Activated T-helper 2 cell treated with anti-CD3 and anti-CD28 coated beads, Interferon-gamma antibody, Interleukin-2, Interleukin-4, amounts not matched to agents 10 μg/mL and 5 μg/mL and 100 μg/mL, durations not matched to agents 14 hours and 24 hours and 36 hours (primary cell): Measurements from ENCODE around the gene FGFRL1. TPM values are rescaled to one million over a fixed set of nuclear protein-coding genes. Genes with fewer than 3 reads are reported as not detected.
A peak's percentile ranks its signal among the peaks of the same experiment; 100 is the strongest.

Experiments
- DNase-seq: peaks from one replicate; pipeline ENCODE4 v3.0.0; 2021; ENCODE audit warnings: low spot score
- H3K27ac Mint-ChIP-seq: one replicate; pipeline ENCODE4 v1.8.0; 2021; ENCODE audit warnings: mixed read lengths
- H3K27me3 Mint-ChIP-seq: one replicate; pipeline ENCODE4 v1.8.0; 2021; ENCODE audit warnings: low read depth, mixed read lengths
- H3K36me3 Mint-ChIP-seq: one replicate; pipeline ENCODE4 v1.8.0; 2021; ENCODE audit warnings: low read depth, mixed read lengths
- H3K4me1 Mint-ChIP-seq: one replicate; pipeline ENCODE4 v1.8.0; 2021; ENCODE audit warnings: low read depth, mixed read lengths
- H3K4me3 Mint-ChIP-seq: one replicate; pipeline ENCODE4 v1.8.0; 2021; ENCODE audit warnings: low read depth, mild to moderate bottlenecking, moderate library complexity, mixed read lengths
- H3K9me3 Mint-ChIP-seq: one replicate; pipeline ENCODE4 v1.8.0; 2021; ENCODE audit warnings: mixed read lengths
- intact Hi-C: fragments of 100-400 bp; cut with micrococcal nuclease; formaldehyde crosslinking; loops from one replicate; pipeline ENCODE4 v1.15.1; 2023
- total RNA-seq: library from RNA; stranded (reverse); gene quantifications from 2 replicates; pipeline ENCODE4 v1.2.3, GENCODE V29; 2022

The FGFRL1 gene
- total RNA-seq, 1 donor from 2014 or later: 17.5 TPM

GRCh38 chr4:1056671-1057402, 45.4 kb downstream of the FGFRL1 start:
- H3K4me1 Mint-ChIP-seq: peaks cover 11% of the 10 kb centered on the region
- no peaks in the 10 kb centered on the region for H3K9me3 Mint-ChIP-seq
- DNase-seq: no peak
- H3K36me3 Mint-ChIP-seq: no peaks in the 10 kb centered on the region
- H3K27ac Mint-ChIP-seq: no peak overlapping the region
- no peak overlapping the region for H3K4me3 Mint-ChIP-seq
- intact Hi-C loops: loop anchor here (5.0 kb wide), 1 partner anchor 45 kb away; the partner anchor contains the start of gene FGFRL1
- peaks cover 11% of the 10 kb centered on the region for H3K27me3 Mint-ChIP-seq

DNA sequence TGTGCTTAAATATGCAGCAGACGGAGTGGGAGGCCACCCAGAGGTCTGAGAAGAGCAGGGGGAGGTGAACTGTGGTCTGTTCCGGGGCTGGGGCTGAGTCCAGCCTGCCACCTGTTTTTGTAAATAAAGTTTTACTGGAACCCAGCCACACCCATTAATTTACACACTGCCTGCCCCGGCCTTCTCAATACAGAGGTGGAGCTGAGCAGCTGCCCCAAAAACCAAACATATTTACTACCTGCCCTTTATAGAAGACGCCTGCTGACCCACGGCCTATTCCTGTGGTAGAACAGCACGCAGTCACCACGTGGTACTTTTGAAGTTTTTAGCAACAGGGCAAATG, 45.9 kb downstream of the FGFRL1 start:
- Mint-ChIP-seq H3K4me3 (no peak overlapping the region), H3K4me1 (peaks cover 17% of the 10 kb centered on the region), H3K9me3 (no peaks in the 10 kb centered on the region), H3K36me3 (no peaks in the 10 kb centered on the region), H3K27ac (no peak overlapping the region), H3K27me3 (peaks cover 11% of the 10 kb centered on the region)
- DNase-seq: no peak
- intact Hi-C loops: loop anchor here (5.0 kb wide), 1 partner anchor 45 kb away; the partner anchor contains the start of gene FGFRL1

- DNase-seq: no peak
- intact Hi-C loops: loop anchor here (5.0 kb wide), 1 partner anchor 46 kb away; the partner anchor contains the start of gene FGFRL1
- H3K27ac Mint-ChIP-seq: no peak overlapping the region
- no peaks in the 10 kb centered on the region for H3K36me3 Mint-ChIP-seq
- H3K9me3 Mint-ChIP-seq: no peaks in the 10 kb centered on the region
- peaks cover 11% of the 10 kb centered on the region for H3K27me3 Mint-ChIP-seq
- peaks cover 25% of the 10 kb centered on the region for H3K4me1 Mint-ChIP-seq
- H3K4me3 Mint-ChIP-seq: no peak overlapping the region
Measured at GRCh38 chr4:1058198-1058996, 47.0 kb downstream of the FGFRL1 start.

DNA sequence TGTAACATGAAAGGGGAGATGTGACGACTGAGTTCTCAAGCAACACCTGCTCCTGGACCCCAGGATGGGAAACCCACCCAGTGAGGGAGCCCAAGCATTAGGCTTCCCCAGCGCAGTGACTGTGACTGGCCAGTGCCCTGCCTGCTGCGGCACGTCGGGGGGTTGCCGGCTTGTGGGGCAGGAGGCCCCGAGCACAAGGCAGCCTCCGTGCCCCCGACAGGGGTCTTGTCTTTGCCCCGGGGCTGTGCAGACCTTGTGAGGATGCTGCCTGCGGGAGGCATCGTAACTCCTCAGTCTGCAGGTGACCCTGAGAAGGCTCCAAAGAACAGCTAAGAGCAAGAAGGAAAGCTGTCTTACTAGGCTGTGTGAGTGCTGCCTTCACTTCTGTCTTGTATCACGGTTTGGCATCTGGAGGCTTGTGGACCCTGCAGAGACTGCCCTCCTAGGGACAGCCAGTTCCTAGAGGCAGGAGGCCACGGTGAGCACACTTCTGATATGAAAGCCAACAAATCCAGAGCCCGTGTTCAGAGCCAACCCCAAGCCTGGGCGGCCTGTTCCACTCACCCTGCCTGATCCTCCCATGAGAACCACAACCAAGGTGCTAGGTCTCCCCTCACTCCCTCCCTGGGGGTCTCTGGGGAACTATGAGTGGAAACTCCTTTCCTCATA, 47.7 kb downstream of the FGFRL1 start:
- Mint-ChIP-seq H3K27ac (no peak overlapping the region), H3K4me3 (no peak overlapping the region)
- DNase-seq: no peak

GRCh38 chr4:1060121-1060520, 48.7 kb downstream of the FGFRL1 start:
- Mint-ChIP-seq H3K27me3 (peaks cover 21% of the 10 kb centered on the region), H3K36me3 (no peaks in the 10 kb centered on the region), H3K4me1 (peaks cover 25% of the 10 kb centered on the region), H3K9me3 (no peaks in the 10 kb centered on the region), H3K4me3 (no peak overlapping the region), H3K27ac (no peak overlapping the region)
- DNase-seq: no peak
- intact Hi-C loops: no loop called here

More for the DNA sequence above, 47.7 kb downstream of the FGFRL1 start:
- no peaks in the 10 kb centered on the region for H3K36me3 Mint-ChIP-seq
- peaks cover 14% of the 10 kb centered on the region for H3K27me3 Mint-ChIP-seq
- peaks cover 25% of the 10 kb centered on the region for H3K4me1 Mint-ChIP-seq
- H3K9me3 Mint-ChIP-seq: no peaks in the 10 kb centered on the region
- intact Hi-C loops: loop anchor here (5.0 kb wide), 1 partner anchor 47 kb away; the partner anchor contains the start of gene FGFRL1

DNA sequence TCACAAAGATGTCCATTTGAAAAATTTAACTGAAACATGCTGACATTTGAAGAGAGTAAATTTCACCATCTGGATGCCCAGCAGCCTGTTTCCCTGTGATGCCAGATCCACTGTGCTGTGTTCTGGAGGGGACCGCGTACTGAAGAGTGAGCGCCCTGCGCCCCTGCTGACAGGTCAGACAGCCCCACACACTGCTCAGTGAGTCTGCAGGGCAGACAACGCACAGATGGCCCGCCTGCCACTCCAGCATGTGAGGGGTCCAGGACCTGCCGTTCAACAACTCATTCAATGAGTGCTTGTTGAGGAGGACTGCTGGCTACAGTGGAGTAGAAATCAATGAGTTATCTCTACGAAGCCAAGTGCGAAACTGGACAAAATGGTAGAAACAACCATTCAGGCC, 49.2 kb downstream of the FGFRL1 start:
- intact Hi-C loops: no loop called here
- Mint-ChIP-seq H3K36me3 (no peaks in the 10 kb centered on the region), H3K27me3 (peaks cover 24% of the 10 kb centered on the region), H3K9me3 (no peaks in the 10 kb centered on the region), H3K4me3 (no peak overlapping the region), H3K4me1 (peaks cover 23% of the 10 kb centered on the region), H3K27ac (no peak overlapping the region)
- DNase-seq: no peak

- no peak overlapping the region for H3K27ac Mint-ChIP-seq
- H3K36me3 Mint-ChIP-seq: no peaks in the 10 kb centered on the region
- peaks cover 21% of the 10 kb centered on the region for H3K27me3 Mint-ChIP-seq
- H3K4me3 Mint-ChIP-seq: no peak overlapping the region
- H3K9me3 Mint-ChIP-seq: no peaks in the 10 kb centered on the region
- DNase-seq: no peak
- intact Hi-C loops: no loop called here
- peaks cover 17% of the 10 kb centered on the region for H3K4me1 Mint-ChIP-seq
Measured at GRCh38 chr4:1061056-1061700, 49.8 kb downstream of the FGFRL1 start.

- Mint-ChIP-seq H3K4me3 (no peak overlapping the region), H3K27me3 (peaks cover 25% of the 10 kb centered on the region), H3K4me1 (peaks cover 16% of the 10 kb centered on the region), H3K27ac (peak overlapping the region; percentile 72), H3K36me3 (no peaks in the 10 kb centered on the region), H3K9me3 (no peaks in the 10 kb centered on the region)
- no peak for DNase-seq
- intact Hi-C loops: no loop called here
Measured at GRCh38 chr4:1061760-1062159, 50.3 kb downstream of the FGFRL1 start.

- no peaks in the 10 kb centered on the region for H3K9me3 Mint-ChIP-seq
- peaks cover 29% of the 10 kb centered on the region for H3K27me3 Mint-ChIP-seq
- peaks cover 16% of the 10 kb centered on the region for H3K4me1 Mint-ChIP-seq
- intact Hi-C loops: no loop called here
- H3K27ac Mint-ChIP-seq: peak overlapping the region; percentile 72
- no peaks in the 10 kb centered on the region for H3K36me3 Mint-ChIP-seq
- no peak for DNase-seq
- peak overlapping the region; percentile 24 for H3K4me3 Mint-ChIP-seq
Measured at GRCh38 chr4:1062419-1062818, 51.0 kb downstream of the FGFRL1 start.

DNA sequence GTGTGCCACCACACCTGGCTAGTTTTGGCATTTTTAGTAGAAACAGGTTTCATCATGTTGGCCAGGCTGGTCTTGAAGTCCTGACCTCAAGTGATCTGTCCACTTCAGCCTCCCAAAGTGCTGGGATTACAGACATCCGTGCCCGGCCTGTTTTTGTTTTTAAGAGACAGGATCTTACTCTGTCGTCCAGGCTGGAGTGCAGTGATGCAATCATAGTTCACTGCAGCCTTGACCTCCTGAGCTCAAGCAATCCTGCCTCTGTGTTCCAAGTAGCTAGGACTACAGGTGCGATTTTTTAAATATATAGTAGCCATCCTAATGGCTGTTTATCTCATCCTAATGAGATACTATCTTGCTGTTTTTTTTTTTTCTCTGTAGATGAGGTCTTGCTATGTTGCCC, 54.3 kb downstream of the FGFRL1 start:
- H3K4me3 Mint-ChIP-seq: no peak overlapping the region
- H3K9me3 Mint-ChIP-seq: no peaks in the 10 kb centered on the region
- intact Hi-C loops: no loop called here
- H3K27me3 Mint-ChIP-seq: peaks cover 42% of the 10 kb centered on the region
- no peaks in the 10 kb centered on the region for H3K36me3 Mint-ChIP-seq
- no peak overlapping the region for H3K27ac Mint-ChIP-seq
- peaks cover 16% of the 10 kb centered on the region for H3K4me1 Mint-ChIP-seq
- no peak for DNase-seq

GRCh38 chr4:1069394-1069793, 58.0 kb downstream of the FGFRL1 start:
- peaks cover 45% of the 10 kb centered on the region for H3K27me3 Mint-ChIP-seq
- H3K4me1 Mint-ChIP-seq: peaks cover 9% of the 10 kb centered on the region
- DNase-seq: no peak
- H3K27ac Mint-ChIP-seq: no peak overlapping the region
- no peak overlapping the region for H3K4me3 Mint-ChIP-seq
- intact Hi-C loops: no loop called here
- H3K36me3 Mint-ChIP-seq: no peaks in the 10 kb centered on the region
- H3K9me3 Mint-ChIP-seq: no peaks in the 10 kb centered on the region

- Mint-ChIP-seq H3K27me3 (peaks cover 25% of the 10 kb centered on the region), H3K4me3 (no peak overlapping the region), H3K4me1 (peaks cover 9% of the 10 kb centered on the region), H3K36me3 (no peaks in the 10 kb centered on the region), H3K9me3 (no peaks in the 10 kb centered on the region), H3K27ac (no peak overlapping the region)
- peak; percentile 30 for DNase-seq
- intact Hi-C loops: no loop called here
Measured at GRCh38 chr4:1072830-1073446, 61.5 kb downstream of the FGFRL1 start.
